ENCODE data around the gene SLC27A2. TPM values are rescaled to one million over a fixed set of nuclear protein-coding genes. Genes with fewer than 3 reads are reported as not detected.

Gene SLC27A2
- total RNA-seq, 4 donors from 2014 or later, result 0.29 to 0.69 (median 0.46) TPM; not detected in 1

GRCh38 chr15:50206020-50206419 is 24.0 kb downstream of the SLC27A2 start:
- Histone ChIP-seq H3K9me3 (no peaks in the 10 kb centered on the region), H3K27me3 (no peaks in the 10 kb centered on the region), H3K36me3 (no peaks in the 10 kb centered on the region), H3K27ac (no peak overlapping the region), H3K4me3 (no peak overlapping the region), H3K4me1 (no peaks in the 10 kb centered on the region)
- DNase-seq (no peak), ATAC-seq (no peak)
- no peak for TF ChIP-seq POLR2A (IDR thresholded peaks at IDR 0.05)
- no peak for TF ChIP-seq CTCF (IDR thresholded peaks at IDR 0.05 in 4 of 5, conservative IDR thresholded peaks at IDR 0.05 in 1 of 5)
- intact Hi-C loops (cut with DNase I; ENCODE audit: low total_unique reads) (no loop called here), in situ Hi-C loops (cut with MboI; ENCODE audit: low sequenced_read_pairs in 4 of 4) (no loop called here)

GRCh38 chr15:50209809-50210208 is 27.8 kb downstream of the SLC27A2 start:
- no peak for ATAC-seq

GRCh38 chr15:50210462-50211157 is 28.6 kb downstream of the SLC27A2 start:
- H3K9me3 ChIP-seq, result no peaks in the 10 kb centered on the region
- H3K4me3 ChIP-seq, result no peak overlapping the region
- intact Hi-C loops (cut with DNase I; ENCODE audit: low total_unique reads), result no loop called here
- TF ChIP-seq POLR2A (IDR thresholded peaks at IDR 0.05), result no peak
- H3K4me1 ChIP-seq, result no peaks in the 10 kb centered on the region
- DNase-seq (no peak), ATAC-seq (no peak)
- H3K27ac ChIP-seq, result no peak overlapping the region
- no peaks in the 10 kb centered on the region for H3K36me3 ChIP-seq
- in situ Hi-C loops (cut with MboI; ENCODE audit: low sequenced_read_pairs in 4 of 4), result no loop called here
- H3K27me3 ChIP-seq, result no peaks in the 10 kb centered on the region

More at GRCh38 chr15:50209809-50210208, 27.8 kb downstream of the SLC27A2 start:
- no peaks in the 10 kb centered on the region for H3K27me3 ChIP-seq
- H3K36me3 ChIP-seq, result no peaks in the 10 kb centered on the region
- H3K4me1 ChIP-seq, result no peaks in the 10 kb centered on the region
- no peak overlapping the region for H3K27ac ChIP-seq
- TF ChIP-seq POLR2A (IDR thresholded peaks at IDR 0.05) (no peak), CTCF (IDR thresholded peaks at IDR 0.05 in 4 of 5, conservative IDR thresholded peaks at IDR 0.05 in 1 of 5) (no peak)
- H3K4me3 ChIP-seq, result no peak overlapping the region
- in situ Hi-C loops (cut with MboI; ENCODE audit: low sequenced_read_pairs in 4 of 4), result no loop called here
- intact Hi-C loops (cut with DNase I; ENCODE audit: low total_unique reads), result no loop called here
- no peak for DNase-seq
- H3K9me3 ChIP-seq, result no peaks in the 10 kb centered on the region

- no peaks in the 10 kb centered on the region for H3K27me3 ChIP-seq
- H3K4me3 ChIP-seq, result no peak overlapping the region
- no peak for TF ChIP-seq POLR2A (IDR thresholded peaks at IDR 0.05)
- no peak for TF ChIP-seq CTCF (IDR thresholded peaks at IDR 0.05 in 4 of 5, conservative IDR thresholded peaks at IDR 0.05 in 1 of 5)
- H3K36me3 ChIP-seq, result no peaks in the 10 kb centered on the region
- intact Hi-C loops (cut with DNase I; ENCODE audit: low total_unique reads) (no loop called here), in situ Hi-C loops (cut with MboI; ENCODE audit: low sequenced_read_pairs in 4 of 4) (no loop called here)
- DNase-seq, result no peak
- no peaks in the 10 kb centered on the region for H3K4me1 ChIP-seq
- no peak overlapping the region for H3K27ac ChIP-seq
- no peak for ATAC-seq
- H3K9me3 ChIP-seq, result no peaks in the 10 kb centered on the region
Observed at GRCh38 chr15:50218291-50218690, 36.3 kb downstream of the SLC27A2 start.

- Histone ChIP-seq H3K36me3 (no peaks in the 10 kb centered on the region), H3K4me3 (no peak overlapping the region), H3K27me3 (no peaks in the 10 kb centered on the region), H3K9me3 (no peaks in the 10 kb centered on the region), H3K4me1 (no peaks in the 10 kb centered on the region), H3K27ac (no peak overlapping the region)
- no peak for ATAC-seq
- intact Hi-C loops (cut with DNase I; ENCODE audit: low total_unique reads), result no loop called here
- TF ChIP-seq POLR2A (IDR thresholded peaks at IDR 0.05) (no peak), CTCF (IDR thresholded peaks at IDR 0.05 in 4 of 5, conservative IDR thresholded peaks at IDR 0.05 in 1 of 5) (no peak)
- in situ Hi-C loops (cut with MboI; ENCODE audit: low sequenced_read_pairs in 4 of 4), result no loop called here
- DNase-seq, result no peak
Observed at GRCh38 chr15:50218691-50219090, 36.7 kb downstream of the SLC27A2 start.
